NOMO-1 (cell line): ENCODE data around the gene GIPR.
A peak's percentile ranks its signal among the peaks of the same experiment; 100 is the strongest.
"Not testable (repeated sequence)": the region's sequence is repeated elsewhere in the genome, so short reads cannot be mapped to it uniquely, and the experiment has no call there.

Source experiments
- DNase-seq, 2 experiments: peaks; one replicate each; lab custom pipeline; 2025; ENCODE audit not compliant: unreplicated experiment in 2 of 2; lab: John Stamatoyannopoulos, UW

GIPR gene

DNA sequence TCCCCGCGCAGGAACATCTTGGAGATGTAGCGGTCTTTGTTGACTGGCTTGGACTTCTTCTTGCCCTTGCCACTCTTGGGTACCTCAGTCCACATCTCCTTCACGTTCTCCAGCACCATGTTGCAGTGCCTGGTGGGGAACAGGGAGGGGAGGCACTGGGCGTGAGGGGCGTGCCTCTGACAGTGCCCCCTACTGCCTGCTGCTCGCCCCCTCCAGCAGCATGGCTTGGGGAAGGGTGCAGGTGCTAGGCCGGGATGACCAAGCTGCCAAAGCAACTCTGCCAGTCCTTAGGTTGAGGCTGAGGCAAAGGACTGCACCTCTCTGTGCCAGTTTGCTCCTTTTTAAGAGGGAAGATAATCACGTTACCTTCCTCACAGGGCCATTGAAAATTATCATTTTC, 19.6 kb downstream of the GIPR start:
- no peak for DNase-seq

- peak; percentile 87 to 94 for DNase-seq
Measured at GRCh38 chr19:45691516-45692186, 23.6 kb downstream of the GIPR start, which contains the start of gene SNRPD2. TSS of gene SNRPD2 (minus strand) at chr19:45691953. CDS start at chr19:45691888, 65 bp downstream.

DNA sequence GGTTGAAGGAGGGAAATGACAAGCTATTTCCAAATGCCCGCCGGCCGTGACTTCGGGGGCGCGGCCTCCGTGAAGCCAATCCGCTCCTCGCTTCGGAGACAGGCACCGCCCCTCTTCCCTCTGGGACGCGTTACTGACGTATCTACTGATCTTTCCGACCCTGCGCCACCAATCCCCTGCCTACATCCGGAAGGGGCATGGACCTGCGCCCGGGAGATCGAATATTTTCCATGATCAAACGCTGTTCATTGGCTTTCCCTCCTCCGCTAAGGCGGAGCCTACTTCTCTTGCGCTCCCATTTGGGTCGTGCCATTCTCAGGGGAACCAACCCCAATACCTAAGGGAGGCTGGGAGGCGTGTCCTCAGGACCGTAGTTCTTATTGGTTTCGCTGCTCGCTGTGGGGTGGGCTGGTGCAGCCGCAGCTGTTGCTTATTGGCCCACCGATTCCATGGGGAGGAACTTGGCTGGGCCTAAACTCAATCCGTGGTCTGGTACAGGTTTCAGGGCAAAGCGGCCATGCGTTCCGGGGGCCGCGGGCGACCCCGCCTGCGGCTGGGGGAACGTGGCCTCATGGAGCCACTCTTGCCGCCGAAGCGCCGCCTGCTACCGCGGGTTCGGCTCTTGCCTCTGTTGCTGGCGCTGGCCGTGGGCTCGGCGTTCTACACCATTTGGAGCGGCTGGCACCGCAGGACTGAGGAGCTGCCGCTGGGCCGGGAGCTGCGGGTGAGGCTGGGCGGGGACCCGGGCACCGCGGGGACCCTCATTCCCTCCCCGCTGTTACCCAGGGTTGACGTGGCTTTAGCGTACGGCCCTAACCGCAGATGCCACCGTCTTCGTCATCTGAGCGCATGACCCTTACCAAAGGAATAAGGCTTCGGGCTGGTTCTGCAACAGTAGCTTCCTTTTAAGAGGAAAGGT, 24.4 kb downstream of the GIPR start, which contains the start of gene QPCTL:
QPCTL (plus strand) TSS at position 480 of the 919 bp plus-strand sequence; CDS start at position 518, 38 bp downstream.
- peak; percentile 100 for DNase-seq

GRCh38 chr19:45693106-45693788, 25.2 kb downstream of the GIPR start:
- DNase-seq, result peak; percentile 30 to 33

DNA sequence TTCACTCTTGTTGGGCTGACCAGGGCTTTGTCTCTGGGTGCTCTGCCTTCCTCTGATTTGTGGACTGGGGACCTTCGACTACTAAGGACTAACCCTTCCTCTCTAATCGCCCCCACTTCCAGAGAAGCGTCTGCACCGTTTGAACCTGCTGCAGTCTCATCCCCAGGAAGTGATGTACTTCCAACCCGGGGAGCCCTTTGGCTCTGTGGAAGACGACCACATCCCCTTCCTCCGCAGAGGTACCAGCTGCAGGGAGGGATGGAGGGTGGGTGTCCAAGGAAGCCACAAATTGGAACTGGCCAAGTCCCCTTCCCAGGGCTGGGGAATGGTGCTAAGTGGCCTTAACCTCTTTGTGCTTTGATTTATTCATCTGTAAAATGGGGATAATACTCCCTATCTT, 33.7 kb downstream of the GIPR start:
- no peak for DNase-seq

- no peak for DNase-seq
Measured at GRCh38 chr19:45705115-45705514, 37.1 kb downstream of the GIPR start.

GRCh38 chr19:45705710-45706415, 37.8 kb downstream of the GIPR start:
- no peak for DNase-seq

- no peak for DNase-seq
Measured at GRCh38 chr19:45710356-45711130, 42.5 kb downstream of the GIPR start.

DNA sequence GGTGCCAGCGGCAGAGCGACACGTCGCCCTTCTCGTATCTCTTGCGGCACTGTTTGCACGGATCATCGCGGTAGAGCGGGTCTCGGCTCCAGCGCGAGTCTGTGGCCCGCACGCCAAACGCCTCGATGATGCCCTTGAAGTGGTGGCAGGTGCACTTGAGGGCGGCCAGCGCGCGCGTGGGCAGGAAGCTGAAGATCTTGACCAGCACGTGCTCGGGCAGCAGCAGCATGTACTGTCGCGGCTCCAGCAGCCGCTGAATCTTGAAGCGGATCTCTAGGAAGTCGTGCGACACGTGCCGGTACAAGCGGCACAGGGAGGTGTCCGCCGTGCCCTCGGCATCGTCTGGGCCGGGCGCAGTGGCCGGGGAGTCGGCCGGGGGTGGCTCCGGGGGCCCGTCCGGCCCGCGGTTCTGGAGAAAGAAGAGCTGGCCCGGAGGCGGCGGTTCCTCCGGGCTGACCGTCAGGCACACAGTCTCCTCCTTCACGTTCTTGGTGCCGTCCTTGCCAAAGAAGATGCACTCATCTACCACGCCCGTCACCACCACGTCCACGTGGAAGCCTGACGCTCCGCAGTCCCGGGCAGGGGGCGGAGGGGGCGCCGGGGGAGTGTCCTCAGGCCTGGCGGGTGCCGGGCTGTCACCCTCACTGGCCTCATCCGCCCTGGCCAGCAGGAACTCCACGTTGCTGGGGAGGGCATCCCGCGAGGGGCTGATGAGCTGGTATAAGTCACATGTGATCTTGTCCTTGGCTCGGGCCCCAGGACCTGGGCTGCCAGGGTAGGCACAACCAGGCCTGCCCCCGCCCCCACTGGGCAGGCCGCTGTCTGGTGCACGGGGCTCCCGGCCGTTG, 44.1 kb downstream of the GIPR start:
- DNase-seq, result no peak

- DNase-seq, result no peak
Measured at GRCh38 chr19:45712699-45713067, 44.7 kb downstream of the GIPR start.

GRCh38 chr19:45713141-45713540, 45.1 kb downstream of the GIPR start:
- DNase-seq, result no peak

- no peak for DNase-seq
Measured at GRCh38 chr19:45715139-45715538, 47.1 kb downstream of the GIPR start.

DNA sequence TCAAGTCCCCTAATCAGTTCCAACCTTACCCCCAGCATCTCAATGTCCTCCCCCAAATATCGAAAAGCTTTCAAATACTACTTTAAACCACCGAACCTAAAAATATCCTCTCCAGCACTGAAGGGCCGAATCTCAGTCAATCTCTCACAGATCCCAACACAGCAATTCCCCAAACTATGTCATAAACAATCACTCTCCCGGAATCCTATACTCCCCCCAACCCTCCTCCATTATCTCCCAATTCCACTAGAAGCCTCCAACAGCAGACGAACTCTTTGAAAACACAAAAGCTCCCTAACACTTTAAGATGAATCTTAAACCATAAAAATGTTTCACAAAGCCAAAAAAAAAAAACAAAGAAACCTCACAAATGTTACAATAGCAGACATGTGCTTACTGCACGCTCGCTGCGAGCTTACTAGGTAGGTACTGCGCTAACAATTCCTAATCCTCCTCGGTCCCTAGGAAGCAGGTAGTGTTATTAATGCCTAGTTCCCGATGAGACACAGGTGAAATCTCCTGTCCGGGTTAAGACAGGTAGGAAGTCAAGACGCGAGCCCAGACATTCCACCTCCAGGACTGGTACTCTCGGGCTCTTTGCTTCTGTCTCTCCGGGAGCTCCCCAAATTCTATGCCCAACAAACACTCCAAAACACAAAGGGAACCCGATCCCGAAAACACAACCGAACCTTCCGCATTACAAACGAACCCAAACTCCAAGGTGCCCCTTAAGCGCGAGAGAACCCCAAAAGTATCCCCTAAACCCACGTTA, 48.5 kb downstream of the GIPR start:
- peak in 1 of 2 experiments; percentile 20 for DNase-seq

GRCh38 chr19:45717131-45717982, 49.3 kb downstream of the GIPR start:
- peak; percentile 100 for DNase-seq

- no peak for DNase-seq
Measured at GRCh38 chr19:45717983-45718650, 50.1 kb downstream of the GIPR start.

GRCh38 chr19:45720065-45720464, 52.0 kb downstream of the GIPR start:
- DNase-seq, result not testable (repeated sequence)

- DNase-seq, result not testable (repeated sequence)
Measured at GRCh38 chr19:45728683-45729082, 60.7 kb downstream of the GIPR start.
